ENCODE data around the gene GALNT10. TPM values are rescaled to one million over a fixed set of nuclear protein-coding genes. Genes with fewer than 3 reads are reported as not detected.

GALNT10 gene
- total RNA-seq, 1 experiment from 2014 or later, result 22.9 TPM

DNA sequence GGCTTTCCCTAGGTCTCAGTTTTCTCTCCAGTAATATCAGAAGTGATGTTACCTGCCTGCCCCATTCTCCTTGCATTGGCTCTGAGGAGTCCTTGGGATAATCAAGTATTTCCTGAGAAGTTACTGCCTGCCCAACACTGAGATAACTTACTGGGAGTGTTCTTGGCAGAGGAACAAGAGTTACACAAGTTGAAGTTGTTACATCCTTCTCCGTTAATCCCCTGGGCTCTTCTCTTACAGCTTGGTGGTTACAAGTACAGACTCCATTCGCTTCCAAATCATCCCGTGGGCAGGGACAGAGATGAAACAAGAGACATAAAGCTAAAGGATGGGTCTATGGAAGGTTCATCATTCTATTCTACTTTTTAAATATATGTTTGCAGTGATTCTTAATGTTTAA is 181.2 kb downstream of the GALNT10 start:
- ChIA-PET CTCF (no interaction called here), POLR2A (no interaction called here)
- H3K4me1 Mint-ChIP-seq, result peaks cover 33% of the 10 kb centered on the region
- H3K4me3 Mint-ChIP-seq, result no peak overlapping the region
- ATAC-seq (no peak), DNase-seq (ENCODE audit: low spot score) (no peak)
- no peak overlapping the region for H3K27ac Mint-ChIP-seq
- H3K36me3 Mint-ChIP-seq, result no peaks in the 10 kb centered on the region
- TF ChIP-seq ZNF263 (CRISPR knock-in tag; IDR thresholded peaks at IDR 0.05; ENCODE audit: low read depth) (no peak), ZNF317 (CRISPR knock-in tag; IDR thresholded peaks at IDR 0.05; ENCODE audit: borderline replicate concordance, low read depth) (no peak), TCF7 (CRISPR knock-in tag; IDR thresholded peaks at IDR 0.05; ENCODE audit: low read depth) (no peak), GTF2I (CRISPR knock-in tag; conservative IDR thresholded peaks at IDR 0.05) (no peak), ELF4 (CRISPR knock-in tag; IDR thresholded peaks at IDR 0.05; ENCODE audit: low read depth) (no peak), CREM (CRISPR knock-in tag; IDR thresholded peaks at IDR 0.05) (no peak)
- TF ChIP-seq, protein P1, sequence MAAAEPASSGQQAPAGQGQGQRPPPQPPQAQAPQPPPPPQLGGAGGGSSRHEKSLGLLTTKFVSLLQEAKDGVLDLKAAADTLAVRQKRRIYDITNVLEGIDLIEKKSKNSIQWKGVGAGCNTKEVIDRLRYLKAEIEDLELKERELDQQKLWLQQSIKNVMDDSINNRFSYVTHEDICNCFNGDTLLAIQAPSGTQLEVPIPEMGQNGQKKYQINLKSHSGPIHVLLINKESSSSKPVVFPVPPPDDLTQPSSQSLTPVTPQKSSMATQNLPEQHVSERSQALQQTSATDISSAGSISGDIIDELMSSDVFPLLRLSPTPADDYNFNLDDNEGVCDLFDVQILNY (CRISPR knock-in tag; IDR thresholded peaks at IDR 0.05), result no peak
- TF ChIP-seq, protein P2, sequence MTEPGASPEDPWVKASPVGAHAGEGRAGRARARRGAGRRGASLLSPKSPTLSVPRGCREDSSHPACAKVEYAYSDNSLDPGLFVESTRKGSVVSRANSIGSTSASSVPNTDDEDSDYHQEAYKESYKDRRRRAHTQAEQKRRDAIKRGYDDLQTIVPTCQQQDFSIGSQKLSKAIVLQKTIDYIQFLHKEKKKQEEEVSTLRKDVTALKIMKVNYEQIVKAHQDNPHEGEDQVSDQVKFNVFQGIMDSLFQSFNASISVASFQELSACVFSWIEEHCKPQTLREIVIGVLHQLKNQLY (CRISPR knock-in tag; IDR thresholded peaks at IDR 0.05), result no peak
- TF ChIP-seq, protein P3, sequence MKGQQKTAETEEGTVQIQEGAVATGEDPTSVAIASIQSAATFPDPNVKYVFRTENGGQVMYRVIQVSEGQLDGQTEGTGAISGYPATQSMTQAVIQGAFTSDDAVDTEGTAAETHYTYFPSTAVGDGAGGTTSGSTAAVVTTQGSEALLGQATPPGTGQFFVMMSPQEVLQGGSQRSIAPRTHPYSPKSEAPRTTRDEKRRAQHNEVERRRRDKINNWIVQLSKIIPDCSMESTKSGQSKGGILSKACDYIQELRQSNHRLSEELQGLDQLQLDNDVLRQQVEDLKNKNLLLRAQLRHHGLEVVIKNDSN (CRISPR knock-in tag; IDR thresholded peaks at IDR 0.05), result no peak
- H3K27me3 Mint-ChIP-seq (ENCODE audit: low read depth), result no peaks in the 10 kb centered on the region; the same call in 1 of the 2 replicates
- no peaks in the 10 kb centered on the region for H3K9me3 Mint-ChIP-seq

DNA sequence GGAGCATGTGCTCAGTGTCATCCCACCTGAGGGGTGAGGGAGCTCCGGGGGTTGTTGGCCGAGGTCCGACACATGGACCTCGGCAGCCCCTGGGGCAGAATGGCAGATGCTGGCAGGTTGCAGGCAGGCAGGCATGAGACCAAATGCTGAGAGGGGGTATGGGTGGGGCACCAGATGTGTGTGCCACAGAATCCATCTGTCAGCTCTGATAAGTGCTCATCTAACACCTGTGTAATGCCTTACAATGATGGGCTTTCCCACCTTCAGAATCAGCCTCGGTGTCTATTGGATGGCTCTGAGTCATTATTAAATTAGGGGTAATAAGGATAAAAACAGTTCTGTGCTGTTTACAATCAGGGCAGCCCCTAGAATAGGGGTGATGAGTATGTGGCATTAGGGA is 182.1 kb downstream of the GALNT10 start:
- ATAC-seq, result no peak
- Mint-ChIP-seq H3K4me3 (no peak overlapping the region), H3K4me1 (peaks cover 29% of the 10 kb centered on the region), H3K9me3 (no peaks in the 10 kb centered on the region), H3K27me3 (ENCODE audit: low read depth) (no peaks in the 10 kb centered on the region; the same call in 1 of the 2 replicates), H3K36me3 (no peaks in the 10 kb centered on the region), H3K27ac (no peak overlapping the region)
- CTCF ChIA-PET, result no interaction called here
- DNase-seq (ENCODE audit: low spot score), result no peak
- POLR2A ChIA-PET, result no interaction called here
- TF ChIP-seq, protein P4, sequence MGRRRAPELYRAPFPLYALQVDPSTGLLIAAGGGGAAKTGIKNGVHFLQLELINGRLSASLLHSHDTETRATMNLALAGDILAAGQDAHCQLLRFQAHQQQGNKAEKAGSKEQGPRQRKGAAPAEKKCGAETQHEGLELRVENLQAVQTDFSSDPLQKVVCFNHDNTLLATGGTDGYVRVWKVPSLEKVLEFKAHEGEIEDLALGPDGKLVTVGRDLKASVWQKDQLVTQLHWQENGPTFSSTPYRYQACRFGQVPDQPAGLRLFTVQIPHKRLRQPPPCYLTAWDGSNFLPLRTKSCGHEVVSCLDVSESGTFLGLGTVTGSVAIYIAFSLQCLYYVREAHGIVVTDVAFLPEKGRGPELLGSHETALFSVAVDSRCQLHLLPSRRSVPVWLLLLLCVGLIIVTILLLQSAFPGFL (CRISPR knock-in tag; IDR thresholded peaks at IDR 0.05; ENCODE audit: borderline replicate concordance), result no peak
- TF ChIP-seq ETV6 (CRISPR knock-in tag; IDR thresholded peaks at IDR 0.05) (no peak), ZNF219 (CRISPR knock-in tag; IDR thresholded peaks at IDR 0.05; ENCODE audit: borderline replicate concordance) (no peak), CREB1 (CRISPR knock-in tag; IDR thresholded peaks at IDR 0.05) (no peak)
- TF ChIP-seq, protein P5, sequence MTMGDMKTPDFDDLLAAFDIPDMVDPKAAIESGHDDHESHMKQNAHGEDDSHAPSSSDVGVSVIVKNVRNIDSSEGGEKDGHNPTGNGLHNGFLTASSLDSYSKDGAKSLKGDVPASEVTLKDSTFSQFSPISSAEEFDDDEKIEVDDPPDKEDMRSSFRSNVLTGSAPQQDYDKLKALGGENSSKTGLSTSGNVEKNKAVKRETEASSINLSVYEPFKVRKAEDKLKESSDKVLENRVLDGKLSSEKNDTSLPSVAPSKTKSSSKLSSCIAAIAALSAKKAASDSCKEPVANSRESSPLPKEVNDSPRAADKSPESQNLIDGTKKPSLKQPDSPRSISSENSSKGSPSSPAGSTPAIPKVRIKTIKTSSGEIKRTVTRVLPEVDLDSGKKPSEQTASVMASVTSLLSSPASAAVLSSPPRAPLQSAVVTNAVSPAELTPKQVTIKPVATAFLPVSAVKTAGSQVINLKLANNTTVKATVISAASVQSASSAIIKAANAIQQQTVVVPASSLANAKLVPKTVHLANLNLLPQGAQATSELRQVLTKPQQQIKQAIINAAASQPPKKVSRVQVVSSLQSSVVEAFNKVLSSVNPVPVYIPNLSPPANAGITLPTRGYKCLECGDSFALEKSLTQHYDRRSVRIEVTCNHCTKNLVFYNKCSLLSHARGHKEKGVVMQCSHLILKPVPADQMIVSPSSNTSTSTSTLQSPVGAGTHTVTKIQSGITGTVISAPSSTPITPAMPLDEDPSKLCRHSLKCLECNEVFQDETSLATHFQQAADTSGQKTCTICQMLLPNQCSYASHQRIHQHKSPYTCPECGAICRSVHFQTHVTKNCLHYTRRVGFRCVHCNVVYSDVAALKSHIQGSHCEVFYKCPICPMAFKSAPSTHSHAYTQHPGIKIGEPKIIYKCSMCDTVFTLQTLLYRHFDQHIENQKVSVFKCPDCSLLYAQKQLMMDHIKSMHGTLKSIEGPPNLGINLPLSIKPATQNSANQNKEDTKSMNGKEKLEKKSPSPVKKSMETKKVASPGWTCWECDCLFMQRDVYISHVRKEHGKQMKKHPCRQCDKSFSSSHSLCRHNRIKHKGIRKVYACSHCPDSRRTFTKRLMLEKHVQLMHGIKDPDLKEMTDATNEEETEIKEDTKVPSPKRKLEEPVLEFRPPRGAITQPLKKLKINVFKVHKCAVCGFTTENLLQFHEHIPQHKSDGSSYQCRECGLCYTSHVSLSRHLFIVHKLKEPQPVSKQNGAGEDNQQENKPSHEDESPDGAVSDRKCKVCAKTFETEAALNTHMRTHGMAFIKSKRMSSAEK (CRISPR knock-in tag; IDR thresholded peaks at IDR 0.05; ENCODE audit: borderline replicate concordance), result no peak
- TF ChIP-seq, protein P2 (CRISPR knock-in tag; IDR thresholded peaks at IDR 0.05), result no peak

Measured in WTC11 (cell line).